ENCODE results near the gene FLVCR2. TPM values are rescaled to one million over a fixed set of nuclear protein-coding genes. Genes with fewer than 3 reads are reported as not detected.

The FLVCR2 gene
- total and polyA plus RNA-seq, 2 of the 13 experiments (the other 11 are each of a cell fraction or from before 2014, with no cell fraction given): 9.9 to 10.5 TPM

DNA sequence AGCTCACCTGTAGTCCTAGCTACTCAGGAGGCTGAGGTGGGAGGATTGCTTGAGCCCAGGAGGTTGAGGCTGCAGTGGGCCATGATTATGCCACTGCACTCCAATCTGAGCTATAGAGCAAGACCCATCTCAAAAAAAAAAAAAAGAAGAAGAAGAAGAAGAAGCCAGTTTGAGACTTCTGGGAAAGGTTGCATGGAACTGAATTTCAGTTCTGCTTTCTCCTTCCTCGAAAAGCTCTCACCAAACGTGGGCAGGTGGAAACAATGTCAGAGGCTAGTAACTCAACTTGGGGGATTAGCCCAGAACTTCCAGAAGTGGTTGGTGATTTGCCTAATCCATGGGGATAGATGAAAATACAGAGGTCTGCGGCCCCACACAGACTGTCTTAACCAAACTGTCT lies 18.7 kb downstream of the FLVCR2 start:
- no peak overlapping the region for H3K9ac ChIP-seq (ENCODE audit: insufficient read depth, low read depth, low read length)
- H3K4me1 ChIP-seq (ENCODE audit: insufficient read depth, low read length): peaks cover 4% of the 10 kb centered on the region
- BruUV-seq (replicated peaks): no TSS peak
- H4K20me1 ChIP-seq (ENCODE audit: insufficient read depth, low read length): no peaks in the 10 kb centered on the region
- in situ Hi-C loops (cut with HindIII; ENCODE audit: extremely low pct_ligation_motif_present, low pct_unique_long_range_greater_than_20kb): no loop called here
- no peak overlapping the region for H3K27ac ChIP-seq (ENCODE audit: extremely low read length, insufficient read depth, low read length)
- 95% methylated on average over 2 of the region's 3 CpGs for WGBS (ENCODE audit: low lambda C conversion rate)
- ChIA-PET POLR2A (no interaction called here), CTCF (ENCODE audit: low intra/inter-chr PET ratio, low total read pairs) (no interaction called here)
- no peaks in the 10 kb centered on the region for H3K27me3 ChIP-seq (ENCODE audit: control insufficient read depth in 1 of 2, insufficient read depth in 2 of 2, low read length in 2 of 2)
- no peak for ATAC-seq
- DNase-seq (ENCODE audit: low spot score): no peak
- FAIRE-seq: no peak
- H2AFZ ChIP-seq (ENCODE audit: low read length): no peak overlapping the region
- intact Hi-C loops (cut with micrococcal nuclease; ENCODE audit: unreplicated experiment): no loop called here
- no peaks in the 10 kb centered on the region for H3K79me2 ChIP-seq (ENCODE audit: insufficient read depth, low read length)
- H3K9me3 ChIP-seq (ENCODE audit: low read length): peaks cover 2% of the 10 kb centered on the region
- H3K4me3 ChIP-seq (replicated peaks in 1 of 3; ENCODE audit: insufficient read depth in 1 of 3, low read depth in 2 of 3, low read length in 3 of 3): no peak overlapping the region
- H3K4me2 ChIP-seq (ENCODE audit: low read depth, low read length): no peak overlapping the region
- H3K36me3 ChIP-seq (replicated peaks in 1 of 2; ENCODE audit: control insufficient read depth in 1 of 2, insufficient read depth in 2 of 2, low read length in 2 of 2): peaks cover 0 to under 1% of the 10 kb centered on the region in 2 experiments; a peak in 2 of 5 replicates
- TF ChIP-seq, protein P1, sequence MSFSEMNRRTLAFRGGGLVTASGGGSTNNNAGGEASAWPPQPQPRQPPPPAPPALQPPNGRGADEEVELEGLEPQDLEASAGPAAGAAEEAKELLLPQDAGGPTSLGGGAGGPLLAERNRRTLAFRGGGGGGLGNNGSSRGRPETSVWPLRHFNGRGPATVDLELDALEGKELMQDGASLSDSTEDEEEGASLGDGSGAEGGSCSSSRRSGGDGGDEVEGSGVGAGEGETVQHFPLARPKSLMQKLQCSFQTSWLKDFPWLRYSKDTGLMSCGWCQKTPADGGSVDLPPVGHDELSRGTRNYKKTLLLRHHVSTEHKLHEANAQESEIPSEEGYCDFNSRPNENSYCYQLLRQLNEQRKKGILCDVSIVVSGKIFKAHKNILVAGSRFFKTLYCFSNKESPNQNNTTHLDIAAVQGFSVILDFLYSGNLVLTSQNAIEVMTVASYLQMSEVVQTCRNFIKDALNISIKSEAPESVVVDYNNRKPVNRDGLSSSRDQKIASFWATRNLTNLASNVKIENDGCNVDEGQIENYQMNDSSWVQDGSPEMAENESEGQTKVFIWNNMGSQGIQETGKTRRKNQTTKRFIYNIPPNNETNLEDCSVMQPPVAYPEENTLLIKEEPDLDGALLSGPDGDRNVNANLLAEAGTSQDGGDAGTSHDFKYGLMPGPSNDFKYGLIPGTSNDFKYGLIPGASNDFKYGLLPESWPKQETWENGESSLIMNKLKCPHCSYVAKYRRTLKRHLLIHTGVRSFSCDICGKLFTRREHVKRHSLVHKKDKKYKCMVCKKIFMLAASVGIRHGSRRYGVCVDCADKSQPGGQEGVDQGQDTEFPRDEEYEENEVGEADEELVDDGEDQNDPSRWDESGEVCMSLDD (CRISPR knock-in tag; IDR thresholded peaks at IDR 0.05; ENCODE audit: borderline replicate concordance): no peak
- TF ChIP-seq, protein P2, sequence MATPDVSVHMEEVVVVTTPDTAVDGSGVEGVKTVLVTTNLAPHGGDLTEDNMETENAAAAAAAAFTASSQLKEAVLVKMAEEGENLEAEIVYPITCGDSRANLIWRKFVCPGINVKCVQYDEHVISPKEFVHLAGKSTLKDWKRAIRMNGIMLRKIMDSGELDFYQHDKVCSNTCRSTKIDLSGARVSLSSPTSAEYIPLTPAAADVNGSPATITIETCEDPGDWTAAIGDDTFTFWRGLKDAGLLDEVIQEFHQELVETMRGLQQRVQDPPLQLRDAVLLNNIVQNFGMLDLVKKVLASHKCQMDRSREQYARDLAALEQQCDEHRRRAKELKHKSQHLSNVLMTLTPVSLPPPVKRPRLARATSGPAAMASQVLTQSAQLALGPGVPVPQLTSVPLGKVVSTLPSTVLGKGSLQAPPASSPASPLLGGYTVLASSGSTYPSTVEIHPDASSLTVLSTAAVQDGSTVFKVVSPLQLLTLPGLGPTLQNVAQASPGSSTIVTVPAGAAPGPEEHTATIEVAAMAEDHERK (CRISPR knock-in tag; IDR thresholded peaks at IDR 0.05; ENCODE audit: low read depth): no peak
- no peak for TF ChIP-seq PHB2 (IDR thresholded peaks at IDR 0.05; ENCODE audit: partially characterized antibody)
- no peak for TF ChIP-seq ZBTB8A (CRISPR knock-in tag; IDR thresholded peaks at IDR 0.05; ENCODE audit: borderline replicate concordance, low read depth)
- no peak for TF ChIP-seq LCORL (IDR thresholded peaks at IDR 0.05)
- no peak for TF ChIP-seq LCORL (CRISPR knock-in tag; IDR thresholded peaks at IDR 0.05)
- TF ChIP-seq, protein P3, sequence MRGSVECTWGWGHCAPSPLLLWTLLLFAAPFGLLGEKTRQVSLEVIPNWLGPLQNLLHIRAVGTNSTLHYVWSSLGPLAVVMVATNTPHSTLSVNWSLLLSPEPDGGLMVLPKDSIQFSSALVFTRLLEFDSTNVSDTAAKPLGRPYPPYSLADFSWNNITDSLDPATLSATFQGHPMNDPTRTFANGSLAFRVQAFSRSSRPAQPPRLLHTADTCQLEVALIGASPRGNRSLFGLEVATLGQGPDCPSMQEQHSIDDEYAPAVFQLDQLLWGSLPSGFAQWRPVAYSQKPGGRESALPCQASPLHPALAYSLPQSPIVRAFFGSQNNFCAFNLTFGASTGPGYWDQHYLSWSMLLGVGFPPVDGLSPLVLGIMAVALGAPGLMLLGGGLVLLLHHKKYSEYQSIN (CRISPR knock-in tag; IDR thresholded peaks at IDR 0.05; ENCODE audit: borderline replicate concordance): no peak
- TF ChIP-seq, protein P4, sequence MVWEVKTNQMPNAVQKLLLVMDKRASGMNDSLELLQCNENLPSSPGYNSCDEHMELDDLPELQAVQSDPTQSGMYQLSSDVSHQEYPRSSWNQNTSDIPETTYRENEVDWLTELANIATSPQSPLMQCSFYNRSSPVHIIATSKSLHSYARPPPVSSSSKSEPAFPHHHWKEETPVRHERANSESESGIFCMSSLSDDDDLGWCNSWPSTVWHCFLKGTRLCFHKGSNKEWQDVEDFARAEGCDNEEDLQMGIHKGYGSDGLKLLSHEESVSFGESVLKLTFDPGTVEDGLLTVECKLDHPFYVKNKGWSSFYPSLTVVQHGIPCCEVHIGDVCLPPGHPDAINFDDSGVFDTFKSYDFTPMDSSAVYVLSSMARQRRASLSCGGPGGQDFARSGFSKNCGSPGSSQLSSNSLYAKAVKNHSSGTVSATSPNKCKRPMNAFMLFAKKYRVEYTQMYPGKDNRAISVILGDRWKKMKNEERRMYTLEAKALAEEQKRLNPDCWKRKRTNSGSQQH (CRISPR knock-in tag; IDR thresholded peaks at IDR 0.05; ENCODE audit: low read depth): no peak
- TF ChIP-seq ZFP41 (CRISPR knock-in tag; IDR thresholded peaks at IDR 0.05; ENCODE audit: borderline replicate concordance): no peak
- TF ChIP-seq, protein P5, sequence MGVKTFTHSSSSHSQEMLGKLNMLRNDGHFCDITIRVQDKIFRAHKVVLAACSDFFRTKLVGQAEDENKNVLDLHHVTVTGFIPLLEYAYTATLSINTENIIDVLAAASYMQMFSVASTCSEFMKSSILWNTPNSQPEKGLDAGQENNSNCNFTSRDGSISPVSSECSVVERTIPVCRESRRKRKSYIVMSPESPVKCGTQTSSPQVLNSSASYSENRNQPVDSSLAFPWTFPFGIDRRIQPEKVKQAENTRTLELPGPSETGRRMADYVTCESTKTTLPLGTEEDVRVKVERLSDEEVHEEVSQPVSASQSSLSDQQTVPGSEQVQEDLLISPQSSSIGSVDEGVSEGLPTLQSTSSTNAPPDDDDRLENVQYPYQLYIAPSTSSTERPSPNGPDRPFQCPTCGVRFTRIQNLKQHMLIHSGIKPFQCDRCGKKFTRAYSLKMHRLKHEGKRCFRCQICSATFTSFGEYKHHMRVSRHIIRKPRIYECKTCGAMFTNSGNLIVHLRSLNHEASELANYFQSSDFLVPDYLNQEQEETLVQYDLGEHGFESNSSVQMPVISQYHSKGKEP (CRISPR knock-in tag; IDR thresholded peaks at IDR 0.05): no peak
- TF ChIP-seq, protein P6, sequence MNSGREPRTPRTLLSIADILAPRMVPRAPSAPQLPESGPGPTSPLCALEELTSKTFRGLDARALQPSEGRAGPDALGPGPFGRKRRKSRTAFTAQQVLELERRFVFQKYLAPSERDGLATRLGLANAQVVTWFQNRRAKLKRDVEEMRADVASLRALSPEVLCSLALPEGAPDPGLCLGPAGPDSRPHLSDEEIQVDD (CRISPR knock-in tag; IDR thresholded peaks at IDR 0.05; ENCODE audit: borderline replicate concordance): no peak

Data from HepG2 (cell line).